Activated T-cell treated with anti-CD3 and anti-CD28 coated beads, Interleukin-2, amount 50 U/mL, for 1 hour (primary cell): ENCODE measurements around the gene TTLL4.

Experiments
- DNase-seq: peaks from one replicate; pipeline ENCODE4 v3.0.0-alpha.2; 2020

TTLL4 gene

GRCh38 chr2:218716070-218716469 lies 5.4 kb downstream of the TTLL4 start:
- no peak for DNase-seq

GRCh38 chr2:218717262-218717661 lies 6.6 kb downstream of the TTLL4 start:
- no peak for DNase-seq

DNA sequence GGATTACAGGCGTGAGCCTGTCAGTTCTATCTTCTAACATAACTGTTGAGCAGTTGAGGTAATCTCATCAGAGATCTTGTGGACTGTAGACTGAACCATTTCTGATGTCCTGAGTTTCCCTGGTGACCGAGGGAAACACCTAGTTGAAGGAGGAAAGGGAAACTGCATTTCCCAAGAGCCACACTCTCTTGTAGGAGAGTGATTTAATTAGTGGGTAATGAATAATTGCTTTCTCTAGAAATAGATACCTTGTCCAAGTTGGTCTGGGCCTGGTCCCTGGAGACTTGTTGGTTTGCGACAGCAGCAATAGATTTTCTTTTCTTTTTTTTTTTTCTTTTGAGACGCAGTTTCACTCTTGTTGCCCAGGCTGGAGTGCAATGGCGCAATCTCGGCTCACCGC lies 7.4 kb downstream of the TTLL4 start:
- DNase-seq = no peak

GRCh38 chr2:218719457-218719856 lies 8.8 kb downstream of the TTLL4 start:
- DNase-seq = no peak

DNA sequence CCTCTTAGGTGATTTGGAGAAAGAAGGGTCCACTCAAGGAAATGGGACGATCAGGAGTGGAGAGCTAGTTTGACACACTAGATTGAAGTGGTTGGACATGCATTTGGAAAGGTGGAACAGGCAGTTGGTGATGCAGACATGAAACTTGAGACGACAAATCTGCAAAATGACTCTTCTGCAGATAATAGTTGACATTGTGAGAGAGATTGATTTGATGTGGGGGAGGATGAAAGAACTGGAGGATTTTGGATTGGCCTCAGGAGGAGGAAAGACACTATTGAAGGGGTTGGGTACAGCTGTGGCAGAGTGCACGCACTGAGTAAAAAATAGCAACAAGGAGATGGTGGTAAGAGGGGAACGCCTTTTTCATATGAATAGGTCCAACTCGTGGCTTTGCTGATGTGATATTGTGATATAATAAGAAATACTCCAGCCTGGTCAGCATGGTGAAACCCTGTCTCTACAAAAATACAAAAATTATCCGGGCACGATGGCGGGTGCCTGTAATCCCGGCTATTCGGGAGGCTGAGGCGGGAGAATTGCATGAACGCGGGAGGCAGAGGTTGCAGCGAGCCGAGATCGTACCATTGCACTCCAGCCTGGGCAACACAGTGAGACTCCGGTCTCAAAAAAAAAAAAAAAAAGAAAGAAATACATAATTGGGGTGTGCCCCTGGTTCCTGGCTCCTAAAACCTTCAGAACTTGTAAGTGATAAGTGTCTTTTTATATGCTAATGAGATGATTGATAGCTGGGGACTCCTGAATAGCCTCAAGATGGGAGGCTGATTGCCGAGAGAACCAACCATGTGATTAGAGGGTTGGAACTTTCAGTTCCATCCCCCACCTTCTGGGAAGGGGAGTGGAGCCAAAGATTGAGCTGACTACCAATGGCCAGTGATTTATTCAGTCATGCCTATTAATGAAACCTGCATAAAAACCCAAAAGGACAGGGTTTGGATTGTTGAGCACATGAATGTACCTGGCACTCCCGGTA lies 9.7 kb downstream of the TTLL4 start:
- DNase-seq = no peak

GRCh38 chr2:218721488-218721887 lies 10.9 kb downstream of the TTLL4 start:
- DNase-seq = no peak

- DNase-seq = no peak
Measured at GRCh38 chr2:218721934-218722333, 11.3 kb downstream of the TTLL4 start.

DNA sequence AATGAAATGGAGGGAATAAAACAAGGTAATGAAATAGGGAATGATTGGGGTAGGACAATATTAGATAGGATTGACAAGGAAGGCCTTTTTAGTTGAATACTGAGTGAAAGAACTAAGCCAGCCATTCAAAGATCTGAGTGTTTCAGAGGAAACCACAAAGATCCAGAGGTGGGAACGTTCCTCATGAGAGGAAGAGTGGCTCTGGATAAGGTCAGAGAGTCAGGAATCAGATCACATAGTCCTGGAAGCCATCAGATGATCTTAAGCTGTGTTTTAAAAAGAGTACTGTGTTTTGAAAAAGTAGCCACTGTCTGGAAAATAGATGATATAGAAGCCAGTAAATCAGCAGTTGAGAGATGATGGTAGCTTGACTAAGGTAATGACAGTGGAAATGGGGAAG lies 11.8 kb downstream of the TTLL4 start:
- no peak for DNase-seq

- DNase-seq = no peak
Measured at GRCh38 chr2:218722876-218723785, 12.5 kb downstream of the TTLL4 start.

GRCh38 chr2:218726004-218726574 lies 15.5 kb downstream of the TTLL4 start:
- DNase-seq = no peak

GRCh38 chr2:218727502-218728165 lies 17.0 kb downstream of the TTLL4 start:
- DNase-seq = no peak

GRCh38 chr2:218729640-218730039 lies 19.0 kb downstream of the TTLL4 start:
- DNase-seq = no peak

GRCh38 chr2:218732052-218732760 lies 21.6 kb downstream of the TTLL4 start:
- DNase-seq = no peak

DNA sequence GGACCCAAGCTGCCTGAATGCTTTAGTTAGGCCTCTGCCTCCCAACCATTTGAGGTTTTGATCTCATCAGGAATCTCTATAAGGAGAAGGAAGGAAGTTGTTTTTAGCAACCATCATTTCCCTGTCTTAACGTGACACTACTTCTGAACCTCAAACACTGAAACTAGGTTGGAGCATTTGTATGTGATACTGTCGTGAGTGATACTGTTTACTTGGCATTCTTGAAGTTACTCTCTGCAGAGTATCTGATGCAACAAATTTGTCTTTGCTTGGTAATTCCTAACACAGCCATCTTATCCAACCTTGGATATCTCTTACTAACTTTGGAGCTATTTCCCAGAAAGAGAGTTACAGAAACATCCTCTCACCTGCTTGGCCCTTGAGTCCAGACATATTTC lies 22.1 kb downstream of the TTLL4 start:
- no peak for DNase-seq

- no peak for DNase-seq
Measured at GRCh38 chr2:218733171-218734021, 22.8 kb downstream of the TTLL4 start.

DNA sequence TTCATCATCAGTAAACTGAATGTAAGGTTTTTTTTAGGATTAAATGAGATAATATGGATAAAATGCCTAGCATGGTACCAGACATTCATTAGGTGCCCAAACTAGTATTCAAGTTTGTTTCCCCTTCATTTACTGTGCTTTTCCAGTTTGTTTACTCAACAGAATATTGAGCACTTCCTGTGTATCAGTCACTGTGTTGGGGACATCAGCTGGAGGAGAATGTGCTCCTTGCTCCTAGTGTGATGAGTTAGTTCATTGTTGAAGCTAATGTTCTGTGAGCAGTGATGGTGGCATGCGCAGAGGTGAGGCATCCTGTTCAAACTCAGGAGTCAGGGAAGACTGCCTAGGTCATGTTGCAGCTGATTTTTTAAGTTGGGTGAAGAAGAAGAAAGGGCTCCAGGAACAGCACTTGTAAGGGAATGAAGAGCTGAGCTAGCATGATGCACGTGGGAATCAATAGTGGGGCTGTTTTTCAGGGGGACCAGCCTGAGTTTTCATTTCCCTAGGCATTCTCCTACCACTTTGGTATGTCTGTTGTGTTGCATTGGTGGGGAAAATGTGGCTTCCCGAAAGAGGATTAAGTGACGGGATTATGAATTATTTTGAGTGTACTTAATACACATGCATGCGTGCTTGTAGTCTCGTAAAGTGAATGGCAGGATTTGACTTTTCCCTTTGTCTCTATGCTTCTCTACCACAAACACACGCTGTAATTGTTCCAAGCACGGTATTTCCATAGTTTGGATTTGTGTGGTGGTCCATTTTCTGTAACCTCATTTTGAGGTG lies 23.7 kb downstream of the TTLL4 start:
- DNase-seq = no peak

- DNase-seq = no peak
Measured at GRCh38 chr2:218736531-218736930, 25.9 kb downstream of the TTLL4 start.

DNA sequence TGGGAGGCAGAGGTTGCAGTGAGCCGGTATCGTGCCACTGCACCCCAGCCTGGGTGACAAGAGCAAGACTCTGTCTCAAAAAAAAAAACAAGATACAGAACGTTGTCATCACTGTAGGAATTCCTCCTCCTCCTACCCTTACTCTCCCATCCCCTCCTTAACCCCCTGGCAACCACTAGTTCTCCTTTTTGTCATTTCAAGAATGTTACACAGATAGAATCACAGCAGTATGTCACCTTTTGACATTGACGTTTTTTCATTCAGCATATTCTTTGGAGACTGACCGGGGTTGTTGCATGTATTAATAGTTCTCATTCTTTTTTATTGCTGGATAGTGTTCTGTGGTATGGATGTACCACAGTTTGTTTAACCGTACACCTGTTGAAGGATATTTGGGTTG lies 32.4 kb downstream of the TTLL4 start:
- no peak for DNase-seq

GRCh38 chr2:218744615-218745014 lies 34.0 kb downstream of the TTLL4 start:
- DNase-seq = no peak

DNA sequence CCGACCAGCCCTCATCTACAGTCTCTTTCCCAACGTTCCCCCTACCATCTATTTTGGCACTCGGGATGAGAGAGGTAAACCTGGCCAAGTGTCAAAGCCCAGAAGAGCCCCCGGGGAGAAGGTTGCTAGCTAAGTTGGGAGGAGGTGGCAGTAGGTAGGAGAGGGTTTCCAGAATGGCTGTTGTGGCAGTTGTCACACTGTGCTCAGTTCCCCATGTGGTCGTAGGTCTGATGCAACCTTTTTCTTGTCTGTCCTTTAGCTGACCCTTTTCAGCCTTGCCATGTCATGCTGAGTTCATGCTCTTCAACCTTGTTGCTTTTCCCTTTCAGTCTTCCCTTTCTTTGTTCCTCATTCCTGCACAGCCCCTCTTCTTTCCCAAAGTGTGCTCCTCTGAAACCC lies 34.5 kb downstream of the TTLL4 start:
- DNase-seq = no peak
